ENCODE data around the gene SLC25A26. TPM values are rescaled to one million over a fixed set of nuclear protein-coding genes. Genes with fewer than 3 reads are reported as not detected.

Gene SLC25A26
- total RNA-seq, 1 experiment from 2014 or later = 13.2 TPM

- no peaks in the 10 kb centered on the region for H3K4me1 ChIP-seq (ENCODE audit: control insufficient read depth, insufficient read depth, low read length)
- no peaks in the 10 kb centered on the region for H3K9me3 ChIP-seq (ENCODE audit: control insufficient read depth, insufficient read depth, low read depth, low read length)
- H3K4me3 ChIP-seq (ENCODE audit: low read depth in 2 of 2, low read length in 2 of 2) = no peak overlapping the region
- no peak overlapping the region for H3K27ac ChIP-seq (ENCODE audit: low read length)
- H3K27me3 ChIP-seq (ENCODE audit: control insufficient read depth, insufficient read depth, low read length) = no peaks in the 10 kb centered on the region
- in situ Hi-C loops (cut with HindIII; ENCODE audit: low pct_unique_long_range_greater_than_20kb, low sequenced_read_pairs) = no loop called here
- DNase-seq (ENCODE audit: low read depth, low spot score) (no peak), ATAC-seq (no peak)
- ChIA-PET POLR2A (no interaction called here), CTCF (no interaction called here)
- BruUV-seq (replicated peaks) = no TSS peak
- no peaks in the 10 kb centered on the region for H3K36me3 ChIP-seq (ENCODE audit: control insufficient read depth, insufficient read depth, low read length)
- intact Hi-C loops (cut with micrococcal nuclease; ENCODE audit: unreplicated experiment) = no loop called here
- no peak for TF ChIP-seq REST (IDR thresholded peaks at IDR 0.05; ENCODE audit: insufficient read depth in 1 of 2, low read depth in 2 of 2, low read length in 1 of 2)
Observed at GRCh38 chr3:66233033-66233432, 12.2 kb downstream of the SLC25A26 start.

- Histone ChIP-seq H3K4me3 (ENCODE audit: low read depth in 2 of 2, low read length in 2 of 2) (no peak overlapping the region), H3K27me3 (ENCODE audit: control insufficient read depth, insufficient read depth, low read length) (no peaks in the 10 kb centered on the region), H3K9me3 (ENCODE audit: control insufficient read depth, insufficient read depth, low read depth, low read length) (no peaks in the 10 kb centered on the region), H3K36me3 (ENCODE audit: control insufficient read depth, insufficient read depth, low read length) (no peaks in the 10 kb centered on the region), H3K27ac (ENCODE audit: low read length) (no peak overlapping the region), H3K4me1 (ENCODE audit: control insufficient read depth, insufficient read depth, low read length) (no peaks in the 10 kb centered on the region)
- TF ChIP-seq REST (IDR thresholded peaks at IDR 0.05; ENCODE audit: insufficient read depth in 1 of 2, low read depth in 2 of 2, low read length in 1 of 2) (no peak), CTCF (IDR thresholded peaks at IDR 0.05) (no peak; the same call in 1 of the 2 replicates), SIN3A (IDR thresholded peaks at IDR 0.05; ENCODE audit: borderline replicate concordance, insufficient read depth, low read depth, low read length) (no peak), POLR2AphosphoS5 (IDR thresholded peaks at IDR 0.05; ENCODE audit: low read depth, low read length) (no peak), TCF7L2 (IDR thresholded peaks at IDR 0.05; ENCODE audit: low read depth, low read length) (no peak)
- CTCF ChIA-PET = no interaction called here
- no peak for ATAC-seq
- POLR2A ChIA-PET = no interaction called here
- intact Hi-C loops (cut with micrococcal nuclease; ENCODE audit: unreplicated experiment) = no loop called here
- in situ Hi-C loops (cut with HindIII; ENCODE audit: low pct_unique_long_range_greater_than_20kb, low sequenced_read_pairs) = no loop called here
- no TSS peak for BruUV-seq (replicated peaks)
- no peak for DNase-seq (ENCODE audit: low read depth, low spot score)
Observed at GRCh38 chr3:66236281-66236680, 15.5 kb downstream of the SLC25A26 start.
